ENCODE results near the gene OR2D2.

OR2D2 gene

DNA sequence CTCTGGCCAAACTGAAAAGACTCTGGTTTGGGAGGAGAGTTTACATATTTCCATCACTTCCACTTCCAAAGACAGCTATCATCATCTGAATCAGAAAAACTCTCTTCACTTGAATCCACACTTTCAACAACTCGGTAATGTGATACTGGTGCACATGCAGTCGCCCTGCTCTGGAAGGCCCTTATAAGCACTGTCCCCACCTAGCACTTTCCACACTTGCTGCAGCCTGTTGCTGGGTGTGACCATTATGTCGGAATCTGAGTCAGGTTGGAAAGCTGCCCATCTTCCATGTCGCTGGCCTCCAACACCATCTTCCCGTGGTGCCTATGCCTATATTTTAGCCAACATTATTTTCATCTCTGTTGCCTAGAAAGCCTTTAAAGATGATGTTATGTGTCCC is 47.9 kb downstream of the OR2D2 start:
- TF ChIP-seq, protein P1, sequence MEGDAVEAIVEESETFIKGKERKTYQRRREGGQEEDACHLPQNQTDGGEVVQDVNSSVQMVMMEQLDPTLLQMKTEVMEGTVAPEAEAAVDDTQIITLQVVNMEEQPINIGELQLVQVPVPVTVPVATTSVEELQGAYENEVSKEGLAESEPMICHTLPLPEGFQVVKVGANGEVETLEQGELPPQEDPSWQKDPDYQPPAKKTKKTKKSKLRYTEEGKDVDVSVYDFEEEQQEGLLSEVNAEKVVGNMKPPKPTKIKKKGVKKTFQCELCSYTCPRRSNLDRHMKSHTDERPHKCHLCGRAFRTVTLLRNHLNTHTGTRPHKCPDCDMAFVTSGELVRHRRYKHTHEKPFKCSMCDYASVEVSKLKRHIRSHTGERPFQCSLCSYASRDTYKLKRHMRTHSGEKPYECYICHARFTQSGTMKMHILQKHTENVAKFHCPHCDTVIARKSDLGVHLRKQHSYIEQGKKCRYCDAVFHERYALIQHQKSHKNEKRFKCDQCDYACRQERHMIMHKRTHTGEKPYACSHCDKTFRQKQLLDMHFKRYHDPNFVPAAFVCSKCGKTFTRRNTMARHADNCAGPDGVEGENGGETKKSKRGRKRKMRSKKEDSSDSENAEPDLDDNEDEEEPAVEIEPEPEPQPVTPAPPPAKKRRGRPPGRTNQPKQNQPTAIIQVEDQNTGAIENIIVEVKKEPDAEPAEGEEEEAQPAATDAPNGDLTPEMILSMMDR (IDR thresholded peaks at IDR 0.05; ENCODE audit: extremely low read depth, insufficient read depth, missing control alignments), result no peak
- in situ Hi-C loops (cut with MboI; ENCODE audit: low pct_unique_long_range_greater_than_20kb, low sequenced_read_pairs, unreplicated experiment), result no loop called here
- no peak for DNase-seq (ENCODE audit: low spot score)

DNA sequence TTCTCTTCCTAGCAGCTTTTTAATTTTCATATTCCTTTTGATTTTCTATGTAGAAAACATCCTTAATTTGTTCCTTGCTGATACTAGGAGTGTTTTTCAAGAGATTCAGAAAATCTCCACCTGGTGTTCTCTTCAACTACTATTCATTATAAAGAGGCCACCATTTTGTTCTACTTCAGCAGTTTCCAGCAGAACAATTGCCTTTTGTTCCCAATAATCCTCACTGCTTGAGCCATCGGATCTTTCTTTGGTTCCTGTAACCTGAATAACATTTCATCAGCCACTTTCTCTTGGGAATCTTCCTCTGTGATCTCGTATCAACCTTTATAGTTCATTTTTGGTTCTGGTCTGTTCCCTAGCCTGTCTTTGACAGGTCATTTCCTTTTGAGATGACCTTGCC is 48.6 kb downstream of the OR2D2 start:
- no peak for DNase-seq (ENCODE audit: low spot score)
- in situ Hi-C loops (cut with MboI; ENCODE audit: low pct_unique_long_range_greater_than_20kb, low sequenced_read_pairs, unreplicated experiment), result no loop called here
- TF ChIP-seq, protein P1 (IDR thresholded peaks at IDR 0.05; ENCODE audit: extremely low read depth, insufficient read depth, missing control alignments), result no peak

DNA sequence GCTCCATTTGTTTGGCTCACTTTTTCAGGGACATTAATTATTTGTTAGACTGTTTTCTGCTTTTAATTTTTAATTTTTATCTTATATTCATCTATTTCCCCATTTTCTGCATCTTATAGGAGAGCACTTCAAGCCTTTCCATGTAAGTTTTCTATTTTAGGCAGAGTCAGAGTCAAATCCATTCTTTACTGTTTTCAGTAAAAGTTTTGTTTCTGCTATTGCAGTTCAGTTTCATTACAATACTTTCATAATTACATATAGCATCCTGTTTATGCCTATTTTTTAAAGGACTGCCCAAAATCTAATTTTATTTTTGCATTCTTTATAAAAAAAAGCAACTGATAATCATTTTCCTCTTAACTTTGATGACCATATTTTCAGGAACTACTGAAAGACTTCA is 50.6 kb downstream of the OR2D2 start:
- in situ Hi-C loops (cut with MboI; ENCODE audit: low pct_unique_long_range_greater_than_20kb, low sequenced_read_pairs, unreplicated experiment), result no loop called here
- TF ChIP-seq, protein P1 (IDR thresholded peaks at IDR 0.05; ENCODE audit: extremely low read depth, insufficient read depth, missing control alignments), result no peak
- DNase-seq (ENCODE audit: low spot score), result no peak

Measured in GM13977 (cell line).